GM06990 (cell line): ENCODE results near the gene ZNF69.

Experiments used
- DNase-seq: peaks from one replicate; pipeline ENCODE4 v3.0.0-alpha.2; 2011; ENCODE audit not compliant: insufficient read length; ENCODE audit errors: extremely low read depth
- H3K27me3 ChIP-seq: replicated peaks from 2 replicates; pipeline ENCODE4 v1.6.0; 2011; ENCODE audit warnings: low read length; ENCODE audit not compliant: control insufficient read depth, insufficient read depth
- H3K36me3 ChIP-seq: 2 replicates; pipeline ENCODE4 v1.5.1; 2011; ENCODE audit warnings: low read length; ENCODE audit not compliant: control insufficient read depth, insufficient read depth
- H3K4me3 ChIP-seq: replicated peaks from 2 replicates; pipeline ENCODE4 v1.5.1; 2011; ENCODE audit warnings: low read depth, mild to moderate bottlenecking, control low read depth, low read length
- CTCF ChIP-seq: IDR thresholded peaks from 2 replicates; pipeline ENCODE4 v1.5.1; 2011; ENCODE audit warnings: low read length, control low read depth, mild to moderate bottlenecking, inconsistent platforms; ENCODE audit not compliant: insufficient read depth, poor library complexity, severe bottlenecking

ZNF69 gene

GRCh38 chr19:11950312-11950711 lies 62.7 kb downstream of the ZNF69 start:
- Histone ChIP-seq H3K36me3 (peaks cover 17% of the 10 kb centered on the region), H3K27me3 (no peaks in the 10 kb centered on the region), H3K4me3 (no peak overlapping the region)
- DNase-seq = no peak
- TF ChIP-seq CTCF = no peak
